HCT116 (cell line): Measurements from ENCODE around the gene FERMT1. TPM values are rescaled to one million over a fixed set of nuclear protein-coding genes. Genes with fewer than 3 reads are reported as not detected.

ENCODE experiments used
- ATAC-seq: fragments of 200-7000 bp; cut with Tn5 transposase; 2 replicates; pipeline ENCODE4 v1.9.1; 2020; ENCODE audit warnings: mild to moderate bottlenecking, moderate library complexity
- BruUV-seq: library from RNA; stranded (reverse); fragments of 400-500 nt; replicated peaks from 2 replicates; lab custom pipeline; 2021; lab: Mats Ljungman, UMichigan
- CTCF ChIA-PET: fragments of 300-600 bp; sonication (Branson Sonifier 250); formaldehyde crosslinking; loops from one replicate; lab custom pipeline; 2021; ENCODE audit warnings: antibody characterized with exemption; lab: Charles Lee
- POLR2A ChIA-PET: fragments of 300-600, 350-600 bp; sonication (Branson Sonifier 250); formaldehyde crosslinking; loops from one replicate; lab custom pipeline; 2021; ENCODE audit warnings: antibody characterized with exemption; lab: Charles Lee
- RAD21 ChIA-PET, 2 experiments: fragments of 300-600 bp; sonication (Branson Sonifier 250); formaldehyde crosslinking; loops; one replicate each; lab custom pipeline; 2023; ENCODE audit warnings: low total read pairs in 2 of 2; ENCODE audit not compliant: uncharacterized antibody in 2 of 2, unreplicated experiment in 2 of 2, low non-redundant PET in 1 of 2; lab: Charles Lee
- DNase-seq: peaks from one replicate; pipeline ENCODE4 v3.0.0-alpha.2; 2010; ENCODE audit warnings: low read depth, low spot score
- H2AFZ ChIP-seq: fragments of 200-600 bp; shearing (Covaris generic), sonication (generic); 2 replicates; pipeline ENCODE4 v1.6.1; 2017; ENCODE audit warnings: low read depth, mixed run types, mixed read lengths, antibody characterized with exemption, low read length; ENCODE audit not compliant: poor library complexity, severe bottlenecking
- H3K27ac ChIP-seq: 2 replicates; pipeline ENCODE4 v1.5.1; 2012; ENCODE audit warnings: low read depth, low read length
- H3K27me3 ChIP-seq: fragments of 200-600 bp; sonication (generic); 2 replicates; pipeline ENCODE4 v1.6.1; 2016; ENCODE audit warnings: mixed run types, low read length, mixed read lengths; ENCODE audit not compliant: insufficient read depth
- H3K36me3 ChIP-seq, 2 experiments: fragments of 200-500 bp in 1 of 2; fragments of 200-600 bp in 1 of 2; sonication (Bioruptor generic) in 1 of 2; sonication (generic) in 1 of 2; 2 replicates each; pipeline versions ENCODE4 v1.5.1 to v1.6.1; 2014 to 2016; ENCODE audit warnings: low read length in 2 of 2, inconsistent platforms in 1 of 2, mixed read lengths in 1 of 2, mixed run types in 1 of 2; ENCODE audit not compliant: insufficient read depth in 2 of 2, control insufficient read depth in 1 of 2
- H3K4me1 ChIP-seq, 2 experiments: fragments of 200-600 bp in 1 of 2; sonication (generic) in 1 of 2; 2 replicates each; pipeline versions ENCODE4 v1.5.1 to v1.6.1; 2012 to 2017; ENCODE audit warnings: low read length in 2 of 2, inconsistent platforms in 1 of 2, mild to moderate bottlenecking in 1 of 2, mixed read lengths in 1 of 2, mixed run types in 1 of 2, moderate library complexity in 1 of 2; ENCODE audit not compliant: insufficient read depth in 2 of 2, control insufficient read depth in 1 of 2
- H3K4me2 ChIP-seq: fragments of 200-600 bp; sonication (generic); 2 replicates; pipeline ENCODE4 v1.6.1; 2017; ENCODE audit warnings: mixed run types, low read length, mixed read lengths
- H3K4me3 ChIP-seq, 2 experiments: fragments of 200-600 bp in 1 of 2; sonication (generic) in 1 of 2; replicated peaks in 1 of 2; 2 replicates each; pipeline ENCODE4 v1.5.1; 2011 to 2016; ENCODE audit warnings: low read length in 2 of 2, control low read depth in 1 of 2, low read depth in 1 of 2, mild to moderate bottlenecking in 1 of 2, mixed read lengths in 1 of 2, mixed run types in 1 of 2
- H3K79me2 ChIP-seq: fragments of 200-600 bp; sonication (generic); 2 replicates; pipeline ENCODE4 v1.6.1; 2017; ENCODE audit warnings: mild to moderate bottlenecking, mixed run types, low read length, moderate library complexity, mixed read lengths; ENCODE audit not compliant: insufficient read depth
- H3K9ac ChIP-seq: fragments of 200-600 bp; sonication (generic); 2 replicates; pipeline ENCODE4 v1.6.1; 2016; ENCODE audit warnings: low read length, mixed read lengths
- H3K9me2 ChIP-seq: fragments of 200-600 bp; sonication (generic), shearing (Covaris generic); 2 replicates; pipeline ENCODE4 v1.6.1; 2017; ENCODE audit warnings: mixed run types, mild to moderate bottlenecking, moderate library complexity; ENCODE audit not compliant: insufficient read depth
- H3K9me3 ChIP-seq, 2 experiments: fragments of 200-500 bp in 1 of 2; fragments of 200-600 bp in 1 of 2; sonication (Bioruptor generic) in 1 of 2; sonication (generic) in 1 of 2; 2 replicates each; pipeline ENCODE4 v1.6.1; 2014 to 2017; ENCODE audit warnings: low read length in 2 of 2, mixed read lengths in 2 of 2, inconsistent platforms in 1 of 2, low read depth in 1 of 2, mild to moderate bottlenecking in 1 of 2, mixed run types in 1 of 2, moderate library complexity in 1 of 2; ENCODE audit not compliant: control insufficient read depth in 1 of 2, insufficient read depth in 1 of 2
- H4K20me1 ChIP-seq: fragments of 200-600 bp; sonication (generic), shearing (Covaris generic); 2 replicates; pipeline ENCODE4 v1.6.1; 2017; ENCODE audit warnings: mixed run types, mild to moderate bottlenecking, moderate library complexity; ENCODE audit not compliant: insufficient read depth
- CBX3 ChIP-seq: IDR thresholded peaks from 2 replicates; pipeline ENCODE4 v1.6.1; 2012; ENCODE audit warnings: low read depth
- CEBPB ChIP-seq: IDR thresholded peaks from 2 replicates; pipeline ENCODE4 v1.6.1; 2012; ENCODE audit warnings: low read depth
- EZH2 ChIP-seq: fragments of 200-600 bp; sonication (generic); IDR thresholded peaks from 2 replicates; pipeline ENCODE4 v1.6.1; 2017; ENCODE audit warnings: antibody characterized with exemption, mixed run types
- EZH2phosphoT487 ChIP-seq: fragments of 200-600 bp; IDR thresholded peaks from 2 replicates; pipeline ENCODE4 v1.6.1; 2018; ENCODE audit warnings: antibody characterized with exemption, borderline replicate concordance
- POLR2A ChIP-seq: IDR thresholded peaks from 2 replicates; pipeline ENCODE4 v1.7.0; 2011; ENCODE audit warnings: borderline replicate concordance; ENCODE audit not compliant: insufficient read depth, insufficient read length; ENCODE audit errors: extremely low read depth
- POLR2AphosphoS5 ChIP-seq: IDR thresholded peaks from 2 replicates; pipeline ENCODE4 v1.6.1; 2011; ENCODE audit warnings: mild to moderate bottlenecking, low read depth, low read length, moderate library complexity
- RAD21 ChIP-seq: IDR thresholded peaks from 2 replicates; pipeline ENCODE4 v1.6.1; 2012; ENCODE audit warnings: low read depth, mild to moderate bottlenecking
- SIN3A ChIP-seq: IDR thresholded peaks from 2 replicates; pipeline ENCODE4 v1.6.1; 2012; ENCODE audit warnings: low read depth
- SRF ChIP-seq: IDR thresholded peaks from 2 replicates; pipeline ENCODE4 v1.6.1; 2012; ENCODE audit warnings: low read depth
- TCF7L2 ChIP-seq: IDR thresholded peaks from 2 replicates; pipeline ENCODE4 v1.7.0; 2011; ENCODE audit warnings: borderline replicate concordance, inconsistent platforms; ENCODE audit not compliant: insufficient read depth, insufficient read length; ENCODE audit errors: extremely low read depth
- YY1 ChIP-seq: IDR thresholded peaks from 2 replicates; pipeline ENCODE4 v1.6.1; 2011; ENCODE audit warnings: low read length, low read depth, moderate library complexity, mild to moderate bottlenecking; ENCODE audit not compliant: insufficient replicate concordance; ENCODE audit errors: extremely low read depth
- ZNF274 ChIP-seq: fragments of 200-500 bp; sonication (Bioruptor generic); IDR thresholded peaks from 2 replicates; pipeline ENCODE4 v1.6.1; 2014; ENCODE audit warnings: mild to moderate bottlenecking, low read depth, low read length, inconsistent platforms
- intact Hi-C: fragments of 100-400 bp; cut with micrococcal nuclease; formaldehyde crosslinking; loops from 2 replicates; pipeline ENCODE4 v1.10.0; 2022
- total RNA-seq: library from RNA; stranded (reverse); gene quantifications from one replicate; pipeline ENCODE4 v1.2.1, GENCODE V29; 2021; ENCODE audit not compliant: unreplicated experiment
- TF ChIP-seq, protein P1 (sequence below): IDR thresholded peaks from 2 replicates; pipeline ENCODE4 v1.6.1; 2012
- TF ChIP-seq, protein P2 (sequence below): IDR thresholded peaks from 2 replicates; pipeline ENCODE4 v1.6.1; 2011; ENCODE audit warnings: mild to moderate bottlenecking, low read length, moderate library complexity; ENCODE audit not compliant: insufficient replicate concordance; ENCODE audit errors: extremely low read depth
- TF ChIP-seq, protein P3 (sequence below): IDR thresholded peaks from 2 replicates; pipeline ENCODE4 v1.6.1; 2012; ENCODE audit warnings: low read depth

The FERMT1 gene
- total RNA-seq, 1 experiment from 2014 or later, result 34.9 TPM

DNA sequence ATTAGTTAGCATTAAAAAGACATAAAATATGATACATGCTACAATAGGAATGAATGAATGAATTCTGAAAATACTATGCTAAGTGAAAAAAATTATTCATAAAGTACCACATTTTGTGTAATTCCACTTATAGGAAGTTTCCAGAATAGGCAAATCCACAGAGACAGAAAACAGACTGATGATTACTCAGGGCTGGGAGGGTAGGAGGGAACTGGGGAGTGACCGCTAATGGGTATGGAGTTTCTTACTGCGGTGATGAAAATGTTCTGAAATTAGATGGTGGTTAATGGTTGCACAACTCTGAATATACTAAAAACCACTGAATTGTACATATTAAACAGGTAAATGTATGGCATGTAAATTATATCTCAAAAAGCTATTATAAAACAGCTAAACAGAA, 22.6 kb downstream of the FERMT1 start:
- Histone ChIP-seq H3K79me2 (no peaks in the 10 kb centered on the region), H3K4me3 (no peak overlapping the region), H3K9me2 (no peaks in the 10 kb centered on the region)
- POLR2A ChIA-PET, result no interaction called here
- TF ChIP-seq, protein P1, sequence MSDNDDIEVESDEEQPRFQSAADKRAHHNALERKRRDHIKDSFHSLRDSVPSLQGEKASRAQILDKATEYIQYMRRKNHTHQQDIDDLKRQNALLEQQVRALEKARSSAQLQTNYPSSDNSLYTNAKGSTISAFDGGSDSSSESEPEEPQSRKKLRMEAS, result no peak
- TF ChIP-seq EZH2phosphoT487 (no peak), TCF7L2 (no peak), CEBPB (no peak), ZNF274 (no peak)
- TF ChIP-seq, all 23 proteins: peak for 0
- H3K4me2 ChIP-seq, result no peak overlapping the region
- no TSS peak for BruUV-seq
- no peak overlapping the region for H2AFZ ChIP-seq
- CTCF ChIA-PET, result no interaction called here
- H3K27me3 ChIP-seq, result no peaks in the 10 kb centered on the region
- ATAC-seq (no peak), DNase-seq (no peak)
- no peaks in the 10 kb centered on the region for H3K9me3 ChIP-seq
- no peak overlapping the region for H3K9ac ChIP-seq
- H4K20me1 ChIP-seq, result no peaks in the 10 kb centered on the region
- intact Hi-C loops, result no loop called here
- H3K27ac ChIP-seq, result no peak overlapping the region
- no peaks in the 10 kb centered on the region for H3K4me1 ChIP-seq
- RAD21 ChIA-PET, result no interaction called here
- H3K36me3 ChIP-seq, result peaks cover 12 to 17% of the 10 kb centered on the region in 2 experiments; a peak in 3 of 4 replicates

DNA sequence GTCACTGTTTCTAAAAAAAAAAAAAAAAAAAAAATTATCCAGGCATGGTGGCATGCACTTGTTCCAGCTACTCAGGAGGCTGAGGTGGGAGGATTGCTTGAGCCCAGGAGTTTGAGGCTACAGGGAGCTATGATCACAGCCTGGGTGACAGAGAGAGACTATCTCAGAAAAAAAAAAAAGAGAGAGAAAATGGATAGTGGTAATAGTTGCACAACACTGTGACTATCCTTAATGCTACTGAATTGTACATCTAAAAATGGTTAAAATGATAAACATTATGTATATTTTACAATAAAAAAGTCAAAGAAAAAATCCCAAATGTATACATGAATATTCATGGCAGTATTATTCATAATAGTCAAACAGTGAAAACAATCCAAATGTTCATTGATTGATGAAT, 23.0 kb downstream of the FERMT1 start:
- Histone ChIP-seq H3K9me2 (no peaks in the 10 kb centered on the region), H3K27me3 (no peaks in the 10 kb centered on the region), H3K79me2 (no peaks in the 10 kb centered on the region), H3K27ac (no peak overlapping the region), H3K4me2 (no peak overlapping the region), H2AFZ (no peak overlapping the region), H3K9ac (no peak overlapping the region), H3K4me1 (no peaks in the 10 kb centered on the region), H3K36me3 (peaks cover 12 to 21% of the 10 kb centered on the region in 2 experiments; a peak in 3 of 4 replicates), H4K20me1 (no peaks in the 10 kb centered on the region), H3K4me3 (no peak overlapping the region), H3K9me3 (no peaks in the 10 kb centered on the region)
- intact Hi-C loops, result no loop called here
- DNase-seq (no peak), ATAC-seq (no peak)
- CTCF ChIA-PET, result no interaction called here
- RAD21 ChIA-PET, result no interaction called here
- no peak for TF ChIP-seq TCF7L2
- no peak for TF ChIP-seq POLR2AphosphoS5
- no peak for TF ChIP-seq CEBPB
- TF ChIP-seq YY1, result no peak
- TF ChIP-seq RAD21, result no peak
- TF ChIP-seq, protein P2, sequence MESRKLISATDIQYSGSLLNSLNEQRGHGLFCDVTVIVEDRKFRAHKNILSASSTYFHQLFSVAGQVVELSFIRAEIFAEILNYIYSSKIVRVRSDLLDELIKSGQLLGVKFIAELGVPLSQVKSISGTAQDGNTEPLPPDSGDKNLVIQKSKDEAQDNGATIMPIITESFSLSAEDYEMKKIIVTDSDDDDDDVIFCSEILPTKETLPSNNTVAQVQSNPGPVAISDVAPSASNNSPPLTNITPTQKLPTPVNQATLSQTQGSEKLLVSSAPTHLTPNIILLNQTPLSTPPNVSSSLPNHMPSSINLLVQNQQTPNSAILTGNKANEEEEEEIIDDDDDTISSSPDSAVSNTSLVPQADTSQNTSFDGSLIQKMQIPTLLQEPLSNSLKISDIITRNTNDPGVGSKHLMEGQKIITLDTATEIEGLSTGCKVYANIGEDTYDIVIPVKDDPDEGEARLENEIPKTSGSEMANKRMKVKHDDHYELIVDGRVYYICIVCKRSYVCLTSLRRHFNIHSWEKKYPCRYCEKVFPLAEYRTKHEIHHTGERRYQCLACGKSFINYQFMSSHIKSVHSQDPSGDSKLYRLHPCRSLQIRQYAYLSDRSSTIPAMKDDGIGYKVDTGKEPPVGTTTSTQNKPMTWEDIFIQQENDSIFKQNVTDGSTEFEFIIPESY, result no peak
- TF ChIP-seq SRF, result no peak
- TF ChIP-seq, protein P3, sequence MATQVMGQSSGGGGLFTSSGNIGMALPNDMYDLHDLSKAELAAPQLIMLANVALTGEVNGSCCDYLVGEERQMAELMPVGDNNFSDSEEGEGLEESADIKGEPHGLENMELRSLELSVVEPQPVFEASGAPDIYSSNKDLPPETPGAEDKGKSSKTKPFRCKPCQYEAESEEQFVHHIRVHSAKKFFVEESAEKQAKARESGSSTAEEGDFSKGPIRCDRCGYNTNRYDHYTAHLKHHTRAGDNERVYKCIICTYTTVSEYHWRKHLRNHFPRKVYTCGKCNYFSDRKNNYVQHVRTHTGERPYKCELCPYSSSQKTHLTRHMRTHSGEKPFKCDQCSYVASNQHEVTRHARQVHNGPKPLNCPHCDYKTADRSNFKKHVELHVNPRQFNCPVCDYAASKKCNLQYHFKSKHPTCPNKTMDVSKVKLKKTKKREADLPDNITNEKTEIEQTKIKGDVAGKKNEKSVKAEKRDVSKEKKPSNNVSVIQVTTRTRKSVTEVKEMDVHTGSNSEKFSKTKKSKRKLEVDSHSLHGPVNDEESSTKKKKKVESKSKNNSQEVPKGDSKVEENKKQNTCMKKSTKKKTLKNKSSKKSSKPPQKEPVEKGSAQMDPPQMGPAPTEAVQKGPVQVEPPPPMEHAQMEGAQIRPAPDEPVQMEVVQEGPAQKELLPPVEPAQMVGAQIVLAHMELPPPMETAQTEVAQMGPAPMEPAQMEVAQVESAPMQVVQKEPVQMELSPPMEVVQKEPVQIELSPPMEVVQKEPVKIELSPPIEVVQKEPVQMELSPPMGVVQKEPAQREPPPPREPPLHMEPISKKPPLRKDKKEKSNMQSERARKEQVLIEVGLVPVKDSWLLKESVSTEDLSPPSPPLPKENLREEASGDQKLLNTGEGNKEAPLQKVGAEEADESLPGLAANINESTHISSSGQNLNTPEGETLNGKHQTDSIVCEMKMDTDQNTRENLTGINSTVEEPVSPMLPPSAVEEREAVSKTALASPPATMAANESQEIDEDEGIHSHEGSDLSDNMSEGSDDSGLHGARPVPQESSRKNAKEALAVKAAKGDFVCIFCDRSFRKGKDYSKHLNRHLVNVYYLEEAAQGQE, result no peak
- TF ChIP-seq EZH2, result no peak
- TF ChIP-seq SIN3A, result no peak
- no peak for TF ChIP-seq POLR2A
- TF ChIP-seq CBX3, result no peak
- POLR2A ChIA-PET, result no interaction called here
- no TSS peak for BruUV-seq
